ENCODE measurements around the gene HOXD13. TPM values are rescaled to one million over a fixed set of nuclear protein-coding genes. Genes with fewer than 3 reads are reported as not detected.

HOXD13 gene
- total RNA-seq, 1 donor from 2014 or later = not detected

DNA sequence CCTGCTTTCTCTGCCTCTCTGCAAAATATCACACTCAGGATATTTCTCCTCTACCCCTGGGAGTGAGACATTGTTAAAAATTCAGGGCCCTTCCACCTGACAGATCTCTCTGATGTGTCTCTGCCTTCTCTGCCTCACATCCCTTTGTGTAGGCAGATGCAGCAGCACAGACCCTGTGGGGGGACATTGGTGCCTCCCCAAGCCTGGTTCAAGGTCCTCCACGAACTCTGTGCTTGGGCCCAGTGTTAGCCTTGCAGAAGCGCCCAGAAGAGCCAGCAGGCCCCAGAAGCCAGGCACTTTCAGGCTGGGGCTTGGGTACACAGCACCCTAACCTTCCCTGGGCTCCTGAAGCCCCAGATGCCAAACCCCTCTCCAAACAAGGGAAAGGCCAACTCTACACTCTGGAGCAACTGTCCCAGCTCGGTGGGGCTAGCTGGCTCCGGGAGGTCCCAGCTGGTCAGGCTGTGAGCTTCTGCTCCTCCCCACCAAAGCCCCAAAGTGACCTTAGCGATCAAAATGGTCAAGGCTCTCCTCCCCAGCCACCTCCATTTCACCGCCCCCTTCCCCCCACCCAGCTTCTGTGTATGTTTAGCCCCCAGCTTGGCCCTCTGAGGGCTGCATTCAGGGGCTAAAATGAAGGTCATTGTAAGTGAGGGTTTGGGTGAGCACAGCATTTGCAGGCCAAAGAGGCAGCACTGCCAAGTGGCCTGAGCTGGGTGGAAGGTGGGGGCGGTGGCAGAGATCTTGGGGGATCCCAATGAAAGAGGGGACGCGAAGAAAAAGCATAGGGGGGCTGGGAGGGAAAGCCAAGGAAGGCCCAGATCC, 32.6 kb downstream of the HOXD13 start:
- no peak for TF ChIP-seq CTCF (IDR thresholded peaks at IDR 0.05; ENCODE audit: unreplicated experiment)

GRCh38 chr2:176125772-176126054, 33.2 kb downstream of the HOXD13 start:
- Mint-ChIP-seq H3K27ac (ENCODE audit: unreplicated experiment) (no peak overlapping the region), H3K36me3 (ENCODE audit: low read depth, unreplicated experiment) (no peaks in the 10 kb centered on the region), H3K9me3 (ENCODE audit: unreplicated experiment) (no peaks in the 10 kb centered on the region), H3K4me3 (ENCODE audit: unreplicated experiment) (no peak overlapping the region), H3K27me3 (ENCODE audit: unreplicated experiment) (peaks cover 42% of the 10 kb centered on the region), H3K4me1 (ENCODE audit: unreplicated experiment) (peaks cover 24% of the 10 kb centered on the region)
- TF ChIP-seq CTCF (IDR thresholded peaks at IDR 0.05; ENCODE audit: unreplicated experiment) = no peak
- DNase-seq (ENCODE audit: low spot score) = no peak

More for the DNA sequence above, 32.6 kb downstream of the HOXD13 start:
- no peaks in the 10 kb centered on the region for H3K36me3 Mint-ChIP-seq (ENCODE audit: low read depth, unreplicated experiment)
- H3K9me3 Mint-ChIP-seq (ENCODE audit: unreplicated experiment) = no peaks in the 10 kb centered on the region
- no peak for DNase-seq (ENCODE audit: low spot score)
- peaks cover 45% of the 10 kb centered on the region for H3K27me3 Mint-ChIP-seq (ENCODE audit: unreplicated experiment)
- H3K27ac Mint-ChIP-seq (ENCODE audit: unreplicated experiment) = no peak overlapping the region
- H3K4me3 Mint-ChIP-seq (ENCODE audit: unreplicated experiment) = peak overlapping the region; percentile 33
- peaks cover 24% of the 10 kb centered on the region for H3K4me1 Mint-ChIP-seq (ENCODE audit: unreplicated experiment)

DNA sequence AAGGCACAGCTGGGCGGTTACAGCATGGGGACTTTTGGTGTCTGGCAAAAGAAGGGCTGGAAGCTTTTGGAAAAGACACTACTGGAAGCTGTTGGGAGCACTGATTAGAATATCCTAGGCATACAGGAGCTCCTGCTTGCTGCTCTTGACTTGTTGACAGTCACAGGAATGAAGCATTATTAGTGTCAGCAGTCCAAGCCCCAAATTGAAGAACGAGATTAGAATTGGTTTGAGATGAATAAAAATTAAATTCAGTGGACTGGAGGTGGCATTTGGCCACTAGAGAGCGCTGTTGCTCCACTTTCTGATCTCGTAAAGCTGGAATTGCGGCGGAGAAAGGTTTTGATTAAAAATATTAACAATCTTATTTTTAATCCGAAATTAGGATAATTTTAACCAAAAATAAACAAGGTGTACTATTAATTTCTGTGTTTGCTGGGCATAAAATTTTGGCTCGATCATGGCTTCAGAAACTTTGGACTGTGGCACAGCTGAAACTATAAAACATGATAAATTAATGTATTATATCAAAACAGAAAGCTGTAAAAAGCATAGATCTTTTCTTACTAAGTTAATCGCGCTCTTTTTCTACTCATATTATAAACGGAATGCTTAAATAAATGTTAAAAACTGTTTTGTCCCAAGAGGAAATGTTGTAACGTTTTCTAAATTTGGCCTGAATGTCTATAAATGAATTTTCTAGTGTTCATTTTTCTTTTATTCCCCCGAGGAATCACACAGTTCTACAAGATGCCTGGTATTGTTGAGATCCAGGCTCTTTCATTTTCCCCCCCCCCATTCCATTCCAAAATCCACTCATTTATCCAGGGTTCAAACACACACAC, 34.6 kb downstream of the HOXD13 start:
- TF ChIP-seq CTCF (IDR thresholded peaks at IDR 0.05; ENCODE audit: unreplicated experiment) = peak; percentile 93
- Mint-ChIP-seq H3K27me3 (ENCODE audit: unreplicated experiment) (peaks cover 42% of the 10 kb centered on the region), H3K9me3 (ENCODE audit: unreplicated experiment) (no peaks in the 10 kb centered on the region), H3K4me1 (ENCODE audit: unreplicated experiment) (peaks cover 30% of the 10 kb centered on the region), H3K36me3 (ENCODE audit: low read depth, unreplicated experiment) (no peaks in the 10 kb centered on the region), H3K27ac (ENCODE audit: unreplicated experiment) (no peak overlapping the region), H3K4me3 (ENCODE audit: unreplicated experiment) (no peak overlapping the region)
- DNase-seq (ENCODE audit: low spot score) = peak; percentile 69

DNA sequence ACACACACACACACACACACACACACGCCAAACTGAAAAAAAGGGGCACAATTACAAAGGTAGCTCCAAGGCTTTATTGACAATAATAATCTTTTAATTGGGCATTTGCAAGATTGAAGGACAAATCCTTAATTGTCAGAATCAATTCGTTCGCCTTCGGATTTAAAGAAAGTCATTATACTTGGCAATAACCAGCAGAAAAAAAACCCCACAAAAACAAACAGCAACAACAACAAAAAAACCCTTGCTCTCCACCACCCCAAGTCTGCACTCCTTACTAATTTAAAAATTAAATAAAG, 35.2 kb downstream of the HOXD13 start:
- Mint-ChIP-seq H3K4me1 (ENCODE audit: unreplicated experiment) (peaks cover 30% of the 10 kb centered on the region), H3K27me3 (ENCODE audit: unreplicated experiment) (peaks cover 43% of the 10 kb centered on the region), H3K27ac (ENCODE audit: unreplicated experiment) (no peak overlapping the region), H3K9me3 (ENCODE audit: unreplicated experiment) (no peaks in the 10 kb centered on the region), H3K4me3 (ENCODE audit: unreplicated experiment) (peak overlapping the region; percentile 90), H3K36me3 (ENCODE audit: low read depth, unreplicated experiment) (no peaks in the 10 kb centered on the region)
- no peak for DNase-seq (ENCODE audit: low spot score)
- no peak for TF ChIP-seq CTCF (IDR thresholded peaks at IDR 0.05; ENCODE audit: unreplicated experiment)

Data from endothelial cell (in vitro differentiated cells).